ENCODE results near the gene KLHDC9.

KLHDC9 gene

GRCh38 chr1:161128591-161129420 is 30.6 kb downstream of the KLHDC9 start:
- Histone ChIP-seq H3K27ac (no peak overlapping the region), H3K4me1 (peaks cover 0 to 52% (median 33%) of the 10 kb centered on the region in 4 donors), H3K36me3 (peaks cover 21 to 61% (median 52%) of the 10 kb centered on the region in 3 donors), H3K4me3 (no peak overlapping the region), H3K27me3 (no peaks in the 10 kb centered on the region), H3K9me3 (no peaks in the 10 kb centered on the region)
- no peak for DNase-seq
- intact Hi-C loops (cut with DNase I; ENCODE audit: low total_unique reads), result no loop called here
- no peak for TF ChIP-seq CTCF (IDR thresholded peaks at IDR 0.05)

- no peak for TF ChIP-seq CTCF (IDR thresholded peaks at IDR 0.05)
- intact Hi-C loops (cut with DNase I; ENCODE audit: low total_unique reads), result no loop called here
- Histone ChIP-seq H3K9me3 (no peaks in the 10 kb centered on the region), H3K27ac (peak overlapping the region in 1 of 2 donors; percentile 91), H3K4me1 (peaks cover 0 to 64% (median 40%) of the 10 kb centered on the region in 4 donors), H3K36me3 (peaks cover 13 to 46% (median 40%) of the 10 kb centered on the region in 3 donors), H3K27me3 (no peaks in the 10 kb centered on the region), H3K4me3 (no peak overlapping the region)
- DNase-seq, result no peak
Measured at GRCh38 chr1:161130266-161130665, 32.1 kb downstream of the KLHDC9 start.

- no peaks in the 10 kb centered on the region for H3K9me3 ChIP-seq
- DNase-seq, result no peak
- H3K4me1 ChIP-seq, result peaks cover 0 to 64% (median 40%) of the 10 kb centered on the region in 4 donors
- H3K27ac ChIP-seq, result peak overlapping the region; percentile 89 to 91
- no peaks in the 10 kb centered on the region for H3K27me3 ChIP-seq
- peaks cover 13 to 31% (median 26%) of the 10 kb centered on the region in 3 donors for H3K36me3 ChIP-seq
- H3K4me3 ChIP-seq, result peak overlapping the region; percentile 74 to 85
- intact Hi-C loops (cut with DNase I; ENCODE audit: low total_unique reads), result no loop called here
- no peak for TF ChIP-seq CTCF (IDR thresholded peaks at IDR 0.05)
Measured at GRCh38 chr1:161131523-161132409, 33.6 kb downstream of the KLHDC9 start.

- no peaks in the 10 kb centered on the region for H3K27me3 ChIP-seq
- no peak for TF ChIP-seq CTCF (IDR thresholded peaks at IDR 0.05)
- H3K9me3 ChIP-seq, result no peaks in the 10 kb centered on the region
- peaks cover 13 to 23% (median 17%) of the 10 kb centered on the region in 3 donors for H3K36me3 ChIP-seq
- intact Hi-C loops (cut with DNase I; ENCODE audit: low total_unique reads), result no loop called here
- H3K4me1 ChIP-seq, result peaks cover 0 to 58% (median 40%) of the 10 kb centered on the region in 4 donors
- DNase-seq, result peak; percentile 98
- H3K27ac ChIP-seq, result peak within 1 kb of the TSS; percentile 89 to 91
- peak within 1 kb of the TSS; percentile 74 to 85 for H3K4me3 ChIP-seq
Measured at GRCh38 chr1:161132410-161133219, 34.5 kb downstream of the KLHDC9 start, which contains the start of gene DEDD. Gene DEDD (minus strand): TSS chr1:161132667. CDS start chr1:161124462, 8,205 bp downstream.

GRCh38 chr1:161133220-161133740 is 35.1 kb downstream of the KLHDC9 start:
- peak overlapping the region; percentile 74 to 85 for H3K4me3 ChIP-seq
- H3K4me1 ChIP-seq, result peaks cover 0 to 52% (median 38%) of the 10 kb centered on the region in 4 donors
- H3K36me3 ChIP-seq, result peaks cover 11 to 16% (median 13%) of the 10 kb centered on the region in 3 donors
- intact Hi-C loops (cut with DNase I; ENCODE audit: low total_unique reads), result no loop called here
- H3K9me3 ChIP-seq, result no peaks in the 10 kb centered on the region
- H3K27ac ChIP-seq, result peak overlapping the region; percentile 89 to 91
- no peaks in the 10 kb centered on the region for H3K27me3 ChIP-seq
- no peak for DNase-seq
- no peak for TF ChIP-seq CTCF (IDR thresholded peaks at IDR 0.05)
